ENCODE data around the gene PBX4.
"Not testable (repeated sequence)": the region's sequence is repeated elsewhere in the genome, so short reads cannot be mapped to it uniquely, and the experiment has no call there.

Gene PBX4

GRCh38 chr19:19618219-19619051, at the start of gene PBX4:
Gene PBX4, minus strand, starts transcription at chr19:19618687. Its CDS starts 58 bp downstream, at chr19:19618629.
- peak; percentile 95 for DNase-seq

GRCh38 chr19:19665420-19665948, 47.0 kb upstream of the PBX4 start:
- DNase-seq, result not testable (repeated sequence)

- peak; percentile 96 for DNase-seq
Measured at GRCh38 chr19:19663256-19664120, 45.0 kb upstream of the PBX4 start, which contains the start of gene ATP13A1. Gene ATP13A1, minus strand, starts transcription at chr19:19663676. Its CDS starts 10 bp downstream, at chr19:19663666.

GRCh38 chr19:19662871-19663255, 44.4 kb upstream of the PBX4 start:
- no peak for DNase-seq

GRCh38 chr19:19662344-19662743, 43.9 kb upstream of the PBX4 start:
- no peak for DNase-seq

GRCh38 chr19:19661675-19662251, 43.3 kb upstream of the PBX4 start:
- DNase-seq, result no peak

GRCh38 chr19:19661141-19661674, 42.7 kb upstream of the PBX4 start:
- DNase-seq, result no peak

- no peak for DNase-seq
Measured at GRCh38 chr19:19659646-19660245, 41.3 kb upstream of the PBX4 start.

- no peak for DNase-seq
Measured at GRCh38 chr19:19657397-19657783, 38.9 kb upstream of the PBX4 start.

GRCh38 chr19:19656451-19657396, 38.2 kb upstream of the PBX4 start:
- no peak for DNase-seq

- no peak for DNase-seq
Measured at GRCh38 chr19:19655641-19656343, 37.3 kb upstream of the PBX4 start.

GRCh38 chr19:19655051-19655594, 36.6 kb upstream of the PBX4 start:
- DNase-seq, result no peak

GRCh38 chr19:19654441-19654840, 36.0 kb upstream of the PBX4 start:
- no peak for DNase-seq

GRCh38 chr19:19653597-19654147, 35.2 kb upstream of the PBX4 start:
- DNase-seq, result no peak

GRCh38 chr19:19652482-19653295, 34.2 kb upstream of the PBX4 start:
- DNase-seq, result no peak

GRCh38 chr19:19651076-19651475, 32.6 kb upstream of the PBX4 start:
- no peak for DNase-seq

GRCh38 chr19:19650331-19650730, 31.8 kb upstream of the PBX4 start:
- no peak for DNase-seq

- DNase-seq, result no peak
Measured at GRCh38 chr19:19649580-19649995, 31.1 kb upstream of the PBX4 start.

- no peak for DNase-seq
Measured at GRCh38 chr19:19649155-19649554, 30.7 kb upstream of the PBX4 start.

Data from NCI-H774 (cell line).